GM04504 (cell line): ENCODE results near the gene FGF19.

Experiments
- DNase-seq: peaks from one replicate; pipeline ENCODE4 v3.0.0-alpha.2; 2012; ENCODE audit warnings: low read depth

Gene FGF19

DNA sequence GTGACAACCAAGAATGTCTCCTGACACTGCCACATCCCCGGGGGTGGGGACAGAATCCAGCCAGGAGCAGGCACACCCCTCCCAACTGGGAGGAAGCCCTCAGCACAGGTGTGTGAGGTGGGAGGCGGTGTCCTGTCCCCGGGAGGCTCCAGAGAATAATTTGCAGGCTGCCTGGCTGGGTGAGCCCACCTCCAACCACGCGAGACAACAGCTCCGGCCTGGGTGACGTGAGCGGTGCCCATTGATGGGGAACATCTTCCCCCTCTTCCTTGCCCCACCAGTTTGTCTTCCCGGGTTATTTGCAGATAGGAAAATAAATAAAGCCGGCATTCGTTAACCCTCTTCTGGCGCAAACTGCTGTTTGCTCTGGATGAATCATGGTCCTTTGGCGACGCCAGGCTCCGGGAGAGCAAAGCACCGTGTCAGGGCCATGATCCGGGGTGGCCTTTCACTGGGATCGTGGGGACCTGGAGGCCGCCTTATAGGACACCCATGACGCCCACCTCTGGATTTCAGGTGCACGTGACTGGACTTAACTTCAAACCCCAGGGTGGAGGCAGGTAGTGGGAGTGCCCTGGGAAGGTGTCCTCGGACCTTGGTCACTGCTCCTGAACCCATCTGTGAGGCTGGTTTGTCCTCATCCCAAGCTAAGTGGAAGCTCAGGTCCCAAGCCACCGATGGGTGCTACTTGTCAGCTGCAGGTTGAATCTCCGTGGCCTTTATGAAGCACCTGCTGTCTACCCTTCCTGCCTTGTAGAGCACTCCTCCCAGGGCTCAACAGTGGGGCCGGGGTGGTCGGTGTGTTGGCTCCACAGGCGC is 49.0 kb downstream of the FGF19 start:
- no peak for DNase-seq

DNA sequence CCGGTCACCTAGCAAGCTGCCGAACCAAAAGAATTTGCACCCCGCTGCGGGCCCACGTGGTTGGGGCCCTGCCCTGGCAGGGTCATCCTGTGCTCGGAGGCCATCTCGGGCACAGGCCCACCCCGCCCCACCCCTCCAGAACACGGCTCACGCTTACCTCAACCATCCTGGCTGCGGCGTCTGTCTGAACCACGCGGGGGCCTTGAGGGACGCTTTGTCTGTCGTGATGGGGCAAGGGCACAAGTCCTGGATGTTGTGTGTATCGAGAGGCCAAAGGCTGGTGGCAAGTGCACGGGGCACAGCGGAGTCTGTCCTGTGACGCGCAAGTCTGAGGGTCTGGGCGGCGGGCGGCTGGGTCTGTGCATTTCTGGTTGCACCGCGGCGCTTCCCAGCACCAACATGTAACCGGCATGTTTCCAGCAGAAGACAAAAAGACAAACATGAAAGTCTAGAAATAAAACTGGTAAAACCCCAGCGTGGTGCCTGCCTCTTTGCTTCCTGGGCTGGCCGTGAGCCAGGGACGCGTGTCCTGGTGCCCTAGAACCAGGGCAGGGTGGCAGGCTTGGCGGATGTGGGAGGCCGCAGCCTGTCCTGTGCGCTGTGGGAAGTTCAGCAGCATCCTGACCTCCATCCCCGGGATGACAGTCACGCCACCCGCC is 49.7 kb downstream of the FGF19 start:
- DNase-seq = no peak

DNA sequence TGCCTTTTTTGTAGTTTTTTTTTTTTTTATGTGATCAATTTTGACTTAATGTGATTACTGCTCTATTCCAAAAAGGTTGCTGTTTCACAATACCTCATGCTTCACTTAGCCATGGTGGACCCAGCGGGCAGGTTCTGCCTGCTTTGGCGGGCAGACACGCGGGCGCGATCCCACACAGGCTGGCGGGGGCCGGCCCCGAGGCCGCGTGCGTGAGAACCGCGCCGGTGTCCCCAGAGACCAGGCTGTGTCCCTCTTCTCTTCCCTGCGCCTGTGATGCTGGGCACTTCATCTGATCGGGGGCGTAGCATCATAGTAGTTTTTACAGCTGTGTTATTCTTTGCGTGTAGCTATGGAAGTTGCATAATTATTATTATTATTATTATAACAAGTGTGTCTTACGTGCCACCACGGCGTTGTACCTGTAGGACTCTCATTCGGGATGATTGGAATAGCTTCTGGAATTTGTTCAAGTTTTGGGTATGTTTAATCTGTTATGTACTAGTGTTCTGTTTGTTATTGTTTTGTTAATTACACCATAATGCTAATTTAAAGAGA is 50.3 kb downstream of the FGF19 start:
- DNase-seq = no peak

DNA sequence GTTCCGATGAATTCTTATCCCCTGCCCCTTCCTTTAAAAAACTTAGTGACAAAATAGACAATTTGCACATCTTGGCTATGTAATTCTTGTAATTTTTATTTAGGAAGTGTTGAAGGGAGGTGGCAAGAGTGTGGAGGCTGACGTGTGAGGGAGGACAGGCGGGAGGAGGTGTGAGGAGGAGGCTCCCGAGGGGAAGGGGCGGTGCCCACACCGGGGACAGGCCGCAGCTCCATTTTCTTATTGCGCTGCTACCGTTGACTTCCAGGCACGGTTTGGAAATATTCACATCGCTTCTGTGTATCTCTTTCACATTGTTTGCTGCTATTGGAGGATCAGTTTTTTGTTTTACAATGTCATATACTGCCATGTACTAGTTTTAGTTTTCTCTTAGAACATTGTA is 50.8 kb downstream of the FGF19 start:
- no peak for DNase-seq

DNA sequence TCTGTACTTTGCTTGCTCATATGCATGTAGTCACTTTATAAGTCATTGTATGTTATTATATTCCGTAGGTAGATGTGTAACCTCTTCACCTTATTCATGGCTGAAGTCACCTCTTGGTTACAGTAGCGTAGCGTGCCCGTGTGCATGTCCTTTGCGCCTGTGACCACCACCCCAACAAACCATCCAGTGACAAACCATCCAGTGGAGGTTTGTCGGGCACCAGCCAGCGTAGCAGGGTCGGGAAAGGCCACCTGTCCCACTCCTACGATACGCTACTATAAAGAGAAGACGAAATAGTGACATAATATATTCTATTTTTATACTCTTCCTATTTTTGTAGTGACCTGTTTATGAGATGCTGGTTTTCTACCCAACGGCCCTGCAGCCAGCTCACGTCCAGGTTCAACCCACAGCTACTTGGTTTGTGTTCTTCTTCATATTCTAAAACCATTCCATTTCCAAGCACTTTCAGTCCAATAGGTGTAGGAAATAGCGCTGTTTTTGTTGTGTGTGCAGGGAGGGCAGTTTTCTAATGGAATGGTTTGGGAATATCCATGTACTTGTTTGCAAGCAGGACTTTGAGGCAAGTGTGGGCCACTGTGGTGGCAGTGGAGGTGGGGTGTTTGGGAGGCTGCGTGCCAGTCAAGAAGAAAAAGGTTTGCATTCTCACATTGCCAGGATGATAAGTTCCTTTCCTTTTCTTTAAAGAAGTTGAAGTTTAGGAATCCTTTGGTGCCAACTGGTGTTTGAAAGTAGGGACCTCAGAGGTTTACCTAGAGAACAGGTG is 51.8 kb downstream of the FGF19 start:
- no peak for DNase-seq

DNA sequence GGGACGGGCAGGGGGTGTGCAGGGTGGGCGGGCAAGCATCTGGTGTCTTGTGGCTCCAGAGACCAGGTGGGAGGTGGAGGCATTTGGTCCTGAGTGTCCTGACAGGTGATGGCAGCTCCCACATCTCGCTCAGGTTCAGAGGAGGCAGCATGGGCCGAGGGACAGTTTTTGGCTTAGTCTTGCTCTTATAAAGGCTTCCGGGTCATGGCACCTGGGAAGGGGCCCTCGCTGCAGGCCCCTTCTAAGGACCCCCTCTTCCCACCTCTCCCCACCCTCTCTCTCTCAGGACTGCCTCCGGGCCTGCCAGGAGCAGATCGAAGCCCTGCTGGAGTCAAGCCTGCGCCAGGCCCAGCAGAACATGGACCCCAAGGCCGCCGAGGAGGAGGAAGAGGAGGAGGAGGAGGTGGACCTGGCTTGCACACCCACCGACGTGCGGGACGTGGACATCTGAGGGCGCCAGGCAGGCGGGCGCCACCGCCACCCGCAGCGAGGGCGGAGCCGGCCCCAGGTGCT is 52.9 kb downstream of the FGF19 start:
- no peak for DNase-seq

DNA sequence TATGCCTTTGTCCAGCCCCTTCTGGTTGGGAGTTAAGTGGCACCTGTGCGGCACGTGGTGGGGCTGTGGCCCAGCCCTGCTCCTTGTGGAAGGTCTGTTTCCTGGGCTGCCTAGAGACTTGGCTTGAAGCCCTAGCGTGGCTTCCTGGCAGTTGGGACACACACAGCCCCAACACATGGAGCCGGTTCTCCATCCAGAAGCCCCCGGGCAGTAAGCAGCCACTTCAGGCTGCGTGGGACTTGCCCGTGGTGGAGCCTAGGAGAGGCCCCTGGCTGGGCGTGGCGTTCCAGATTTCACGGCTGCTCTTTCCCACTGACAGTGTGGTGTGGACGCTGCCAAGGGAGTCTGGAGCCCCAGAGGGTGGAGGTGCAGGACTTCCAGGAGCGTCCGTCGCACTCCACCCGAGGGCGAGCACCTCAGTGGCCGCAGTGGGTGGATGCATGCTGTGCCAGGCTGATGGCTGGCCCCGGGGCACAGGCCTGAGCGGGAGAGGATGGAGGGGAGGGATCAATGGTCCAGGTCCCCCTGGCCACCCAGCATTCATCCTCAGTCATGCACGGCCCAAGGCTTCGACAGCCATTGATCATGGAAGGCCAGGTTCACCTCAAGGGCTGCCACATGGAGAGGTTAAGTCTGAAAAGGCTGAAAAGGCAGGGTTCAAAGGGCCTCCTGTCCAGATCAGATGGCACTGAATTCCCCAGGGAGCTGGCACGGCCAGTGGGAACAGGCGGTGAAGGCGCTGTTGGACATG is 53.6 kb downstream of the FGF19 start:
- DNase-seq = no peak

DNA sequence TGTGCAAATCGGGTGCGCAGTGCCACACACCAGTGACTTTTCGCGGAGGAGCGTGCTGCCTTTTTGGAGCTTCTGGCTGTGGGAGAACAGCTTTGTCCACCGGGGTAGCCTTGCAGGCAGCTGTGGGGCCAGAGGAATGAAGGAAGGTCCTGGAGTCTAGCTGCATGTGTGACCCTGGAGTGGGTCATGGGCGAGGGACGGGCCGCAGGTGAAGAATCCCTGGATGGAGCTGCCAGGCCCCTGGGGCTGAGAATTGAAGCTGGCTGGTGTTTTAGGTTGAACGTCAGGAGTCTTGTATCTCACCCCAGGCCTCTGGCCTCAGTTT is 54.3 kb downstream of the FGF19 start:
- DNase-seq = no peak

DNA sequence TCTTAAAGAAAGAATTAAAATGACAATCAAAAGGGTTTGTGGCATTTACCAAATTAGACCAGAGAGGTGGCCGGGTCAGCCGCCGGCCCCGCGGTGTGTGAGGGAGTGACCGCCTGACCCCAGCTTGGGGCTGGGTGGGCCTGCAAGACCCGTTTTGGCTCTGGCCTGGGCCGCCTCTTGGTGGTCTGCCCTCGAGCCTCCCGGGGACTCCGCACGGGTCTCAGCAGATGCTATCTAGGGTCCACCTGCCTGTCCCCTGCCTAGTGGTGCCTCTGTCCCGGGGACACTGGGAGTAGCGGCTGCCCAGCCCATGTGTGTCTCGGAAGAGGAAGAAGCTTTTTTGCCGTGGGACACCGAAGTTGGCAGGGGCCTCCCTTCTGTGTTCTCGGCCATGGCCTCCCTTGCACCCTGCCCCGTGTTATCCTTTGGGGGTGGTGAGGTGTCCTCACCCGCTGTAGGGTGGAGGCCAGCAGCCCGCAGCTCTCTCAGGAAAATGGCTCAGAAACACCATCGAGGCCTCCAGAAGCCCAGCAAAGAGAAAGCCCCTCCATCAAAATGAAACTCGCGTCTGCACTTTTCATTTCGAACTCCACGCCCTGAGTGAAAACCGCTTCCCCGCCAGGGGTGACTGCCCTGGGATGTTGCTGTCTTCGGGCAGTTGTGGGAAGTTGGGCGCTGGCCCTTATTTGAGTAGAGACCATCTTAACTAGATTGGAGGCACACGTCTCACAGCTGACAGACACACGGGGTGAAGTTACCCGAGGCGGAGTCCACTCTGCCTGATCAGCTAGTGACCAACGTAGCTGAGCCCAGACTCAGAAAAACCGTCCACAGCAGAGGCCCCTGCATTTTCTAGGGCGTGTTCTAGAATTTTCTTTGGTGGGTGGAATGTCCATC is 54.9 kb downstream of the FGF19 start:
- DNase-seq = no peak
